ENCODE measurements around the gene PHEX. TPM values are rescaled to one million over a fixed set of nuclear protein-coding genes. Genes with fewer than 3 reads are reported as not detected.

The PHEX gene
- total RNA-seq, 1 donor from 2014 or later, result 0.49 TPM

- DNase-seq (ENCODE audit: extremely low spot score in 2 of 2), result no peak
- intact Hi-C loops (cut with DNase I), result no loop called here
- TF ChIP-seq CTCF (IDR thresholded peaks at IDR 0.05) (no peak), POLR2A (IDR thresholded peaks at IDR 0.05) (no peak), POLR2AphosphoS5 (IDR thresholded peaks at IDR 0.05; ENCODE audit: insufficient read depth in 1 of 2, low read depth in 1 of 2) (no peak)
- H3K9me3 ChIP-seq, result no peaks in the 10 kb centered on the region
- H3K36me3 ChIP-seq, result no peaks in the 10 kb centered on the region
- no peaks in the 10 kb centered on the region for H3K4me1 ChIP-seq
- H3K27me3 ChIP-seq, result no peaks in the 10 kb centered on the region
- no peak overlapping the region for H3K27ac ChIP-seq
- no peak overlapping the region for H3K4me3 ChIP-seq
Observed at GRCh38 chrX:22012051-22012450, 20.1 kb upstream of the PHEX start.

- no peak overlapping the region for H3K4me3 ChIP-seq
- intact Hi-C loops (cut with DNase I), result no loop called here
- no peak overlapping the region for H3K27ac ChIP-seq
- no peak for TF ChIP-seq POLR2AphosphoS5 (IDR thresholded peaks at IDR 0.05; ENCODE audit: insufficient read depth in 1 of 2, low read depth in 1 of 2)
- TF ChIP-seq CTCF (IDR thresholded peaks at IDR 0.05), result no peak
- no peak for TF ChIP-seq POLR2A (IDR thresholded peaks at IDR 0.05)
- no peaks in the 10 kb centered on the region for H3K36me3 ChIP-seq
- H3K27me3 ChIP-seq, result no peaks in the 10 kb centered on the region
- no peak for DNase-seq (ENCODE audit: extremely low spot score in 2 of 2)
- H3K9me3 ChIP-seq, result no peaks in the 10 kb centered on the region
- no peaks in the 10 kb centered on the region for H3K4me1 ChIP-seq
Observed at GRCh38 chrX:22012931-22013330, 19.2 kb upstream of the PHEX start.

- Histone ChIP-seq H3K4me3 (no peak overlapping the region), H3K27ac (no peak overlapping the region), H3K36me3 (no peaks in the 10 kb centered on the region), H3K9me3 (no peaks in the 10 kb centered on the region), H3K27me3 (no peaks in the 10 kb centered on the region), H3K4me1 (no peaks in the 10 kb centered on the region)
- DNase-seq (ENCODE audit: extremely low spot score in 2 of 2), result no peak
- TF ChIP-seq POLR2A (IDR thresholded peaks at IDR 0.05), result no peak
- intact Hi-C loops (cut with DNase I), result no loop called here
Observed at GRCh38 chrX:22015139-22015750, 16.9 kb upstream of the PHEX start.

GRCh38 chrX:22021751-22022324 is 10.3 kb upstream of the PHEX start:
- DNase-seq (ENCODE audit: extremely low spot score in 2 of 2), result no peak
- no peak for TF ChIP-seq POLR2A (IDR thresholded peaks at IDR 0.05)
- TF ChIP-seq CTCF (IDR thresholded peaks at IDR 0.05), result no peak
- no peaks in the 10 kb centered on the region for H3K9me3 ChIP-seq
- intact Hi-C loops (cut with DNase I), result no loop called here
- no peak overlapping the region for H3K4me3 ChIP-seq
- no peaks in the 10 kb centered on the region for H3K27me3 ChIP-seq
- no peaks in the 10 kb centered on the region for H3K36me3 ChIP-seq
- H3K4me1 ChIP-seq, result no peaks in the 10 kb centered on the region
- H3K27ac ChIP-seq, result no peak overlapping the region

- Histone ChIP-seq H3K27ac (no peak overlapping the region), H3K36me3 (no peaks in the 10 kb centered on the region), H3K9me3 (no peaks in the 10 kb centered on the region), H3K27me3 (no peaks in the 10 kb centered on the region), H3K4me1 (no peaks in the 10 kb centered on the region), H3K4me3 (no peak overlapping the region)
- intact Hi-C loops (cut with DNase I), result no loop called here
- no peak for DNase-seq (ENCODE audit: extremely low spot score in 2 of 2)
- no peak for TF ChIP-seq POLR2AphosphoS5 (IDR thresholded peaks at IDR 0.05; ENCODE audit: insufficient read depth in 1 of 2, low read depth in 1 of 2)
- TF ChIP-seq CTCF (IDR thresholded peaks at IDR 0.05), result no peak
Observed at GRCh38 chrX:22024577-22024976, 7.5 kb upstream of the PHEX start.
